HCT116 (cell line): ENCODE results near the gene CDH16. TPM values are rescaled to one million over a fixed set of nuclear protein-coding genes. Genes with fewer than 3 reads are reported as not detected.

Experiments
- ATAC-seq: fragments of 200-7000 bp; cut with Tn5 transposase; 2 replicates; pipeline ENCODE4 v1.9.1; 2020; ENCODE audit warnings: mild to moderate bottlenecking, moderate library complexity
- BruUV-seq: library from RNA; stranded (reverse); fragments of 400-500 nt; replicated peaks from 2 replicates; lab custom pipeline; 2021; lab: Mats Ljungman, UMichigan
- CTCF ChIA-PET: fragments of 300-600 bp; sonication (Branson Sonifier 250); formaldehyde crosslinking; loops from one replicate; lab custom pipeline; 2021; ENCODE audit warnings: antibody characterized with exemption; lab: Charles Lee
- POLR2A ChIA-PET: fragments of 300-600, 350-600 bp; sonication (Branson Sonifier 250); formaldehyde crosslinking; loops from one replicate; lab custom pipeline; 2021; ENCODE audit warnings: antibody characterized with exemption; lab: Charles Lee
- RAD21 ChIA-PET, 2 experiments: fragments of 300-600 bp; sonication (Branson Sonifier 250); formaldehyde crosslinking; loops; one replicate each; lab custom pipeline; 2023; ENCODE audit warnings: low total read pairs in 2 of 2; ENCODE audit not compliant: uncharacterized antibody in 2 of 2, unreplicated experiment in 2 of 2, low non-redundant PET in 1 of 2; lab: Charles Lee
- DNase-seq: peaks from one replicate; pipeline ENCODE4 v3.0.0-alpha.2; 2010; ENCODE audit warnings: low read depth, low spot score
- H2AFZ ChIP-seq: fragments of 200-600 bp; shearing (Covaris generic), sonication (generic); 2 replicates; pipeline ENCODE4 v1.6.1; 2017; ENCODE audit warnings: low read depth, mixed run types, mixed read lengths, antibody characterized with exemption, low read length; ENCODE audit not compliant: poor library complexity, severe bottlenecking
- H3K27ac ChIP-seq: 2 replicates; pipeline ENCODE4 v1.5.1; 2012; ENCODE audit warnings: low read depth, low read length
- H3K27me3 ChIP-seq: fragments of 200-600 bp; sonication (generic); 2 replicates; pipeline ENCODE4 v1.6.1; 2016; ENCODE audit warnings: mixed run types, low read length, mixed read lengths; ENCODE audit not compliant: insufficient read depth
- H3K36me3 ChIP-seq, 2 experiments: fragments of 200-500 bp in 1 of 2; fragments of 200-600 bp in 1 of 2; sonication (Bioruptor generic) in 1 of 2; sonication (generic) in 1 of 2; 2 replicates each; pipeline versions ENCODE4 v1.5.1 to v1.6.1; 2014 to 2016; ENCODE audit warnings: low read length in 2 of 2, inconsistent platforms in 1 of 2, mixed read lengths in 1 of 2, mixed run types in 1 of 2; ENCODE audit not compliant: insufficient read depth in 2 of 2, control insufficient read depth in 1 of 2
- H3K4me1 ChIP-seq, 2 experiments: fragments of 200-600 bp in 1 of 2; sonication (generic) in 1 of 2; 2 replicates each; pipeline versions ENCODE4 v1.5.1 to v1.6.1; 2012 to 2017; ENCODE audit warnings: low read length in 2 of 2, inconsistent platforms in 1 of 2, mild to moderate bottlenecking in 1 of 2, mixed read lengths in 1 of 2, mixed run types in 1 of 2, moderate library complexity in 1 of 2; ENCODE audit not compliant: insufficient read depth in 2 of 2, control insufficient read depth in 1 of 2
- H3K4me2 ChIP-seq: fragments of 200-600 bp; sonication (generic); 2 replicates; pipeline ENCODE4 v1.6.1; 2017; ENCODE audit warnings: mixed run types, low read length, mixed read lengths
- H3K4me3 ChIP-seq, 2 experiments: fragments of 200-600 bp in 1 of 2; sonication (generic) in 1 of 2; replicated peaks in 1 of 2; 2 replicates each; pipeline ENCODE4 v1.5.1; 2011 to 2016; ENCODE audit warnings: low read length in 2 of 2, control low read depth in 1 of 2, low read depth in 1 of 2, mild to moderate bottlenecking in 1 of 2, mixed read lengths in 1 of 2, mixed run types in 1 of 2
- H3K79me2 ChIP-seq: fragments of 200-600 bp; sonication (generic); 2 replicates; pipeline ENCODE4 v1.6.1; 2017; ENCODE audit warnings: mild to moderate bottlenecking, mixed run types, low read length, moderate library complexity, mixed read lengths; ENCODE audit not compliant: insufficient read depth
- H3K9ac ChIP-seq: fragments of 200-600 bp; sonication (generic); 2 replicates; pipeline ENCODE4 v1.6.1; 2016; ENCODE audit warnings: low read length, mixed read lengths
- H3K9me2 ChIP-seq: fragments of 200-600 bp; sonication (generic), shearing (Covaris generic); 2 replicates; pipeline ENCODE4 v1.6.1; 2017; ENCODE audit warnings: mixed run types, mild to moderate bottlenecking, moderate library complexity; ENCODE audit not compliant: insufficient read depth
- H3K9me3 ChIP-seq, 2 experiments: fragments of 200-500 bp in 1 of 2; fragments of 200-600 bp in 1 of 2; sonication (Bioruptor generic) in 1 of 2; sonication (generic) in 1 of 2; 2 replicates each; pipeline ENCODE4 v1.6.1; 2014 to 2017; ENCODE audit warnings: low read length in 2 of 2, mixed read lengths in 2 of 2, inconsistent platforms in 1 of 2, low read depth in 1 of 2, mild to moderate bottlenecking in 1 of 2, mixed run types in 1 of 2, moderate library complexity in 1 of 2; ENCODE audit not compliant: control insufficient read depth in 1 of 2, insufficient read depth in 1 of 2
- H4K20me1 ChIP-seq: fragments of 200-600 bp; sonication (generic), shearing (Covaris generic); 2 replicates; pipeline ENCODE4 v1.6.1; 2017; ENCODE audit warnings: mixed run types, mild to moderate bottlenecking, moderate library complexity; ENCODE audit not compliant: insufficient read depth
- ATF3 ChIP-seq: IDR thresholded peaks from 2 replicates; pipeline ENCODE4 v1.6.1; 2012
- CBX3 ChIP-seq: IDR thresholded peaks from 2 replicates; pipeline ENCODE4 v1.6.1; 2012; ENCODE audit warnings: low read depth
- CEBPB ChIP-seq: IDR thresholded peaks from 2 replicates; pipeline ENCODE4 v1.6.1; 2012; ENCODE audit warnings: low read depth
- EGR1 ChIP-seq: IDR thresholded peaks from 2 replicates; pipeline ENCODE4 v1.6.1; 2012; ENCODE audit warnings: low read depth
- ELF1 ChIP-seq: IDR thresholded peaks from 2 replicates; pipeline ENCODE4 v1.6.1; 2012; ENCODE audit warnings: low read depth, borderline replicate concordance
- EZH2 ChIP-seq: fragments of 200-600 bp; sonication (generic); IDR thresholded peaks from 2 replicates; pipeline ENCODE4 v1.6.1; 2017; ENCODE audit warnings: antibody characterized with exemption, mixed run types
- EZH2phosphoT487 ChIP-seq: fragments of 200-600 bp; IDR thresholded peaks from 2 replicates; pipeline ENCODE4 v1.6.1; 2018; ENCODE audit warnings: antibody characterized with exemption, borderline replicate concordance
- FOSL1 ChIP-seq: IDR thresholded peaks from 2 replicates; pipeline ENCODE4 v1.6.1; 2012; ENCODE audit warnings: low read depth
- JUND ChIP-seq: IDR thresholded peaks from 2 replicates; pipeline ENCODE4 v1.6.1; 2012
- MAX ChIP-seq: IDR thresholded peaks from 2 replicates; pipeline ENCODE4 v1.6.1; 2012
- POLR2A ChIP-seq: IDR thresholded peaks from 2 replicates; pipeline ENCODE4 v1.7.0; 2011; ENCODE audit warnings: borderline replicate concordance; ENCODE audit not compliant: insufficient read depth, insufficient read length; ENCODE audit errors: extremely low read depth
- RAD21 ChIP-seq: IDR thresholded peaks from 2 replicates; pipeline ENCODE4 v1.6.1; 2012; ENCODE audit warnings: low read depth, mild to moderate bottlenecking
- REST ChIP-seq: IDR thresholded peaks from 2 replicates; pipeline ENCODE4 v1.6.1; 2012; ENCODE audit warnings: low read depth
- SIN3A ChIP-seq: IDR thresholded peaks from 2 replicates; pipeline ENCODE4 v1.6.1; 2012; ENCODE audit warnings: low read depth
- SP1 ChIP-seq: IDR thresholded peaks from 2 replicates; pipeline ENCODE4 v1.6.1; 2012; ENCODE audit warnings: low read depth
- SRF ChIP-seq: IDR thresholded peaks from 2 replicates; pipeline ENCODE4 v1.6.1; 2012; ENCODE audit warnings: low read depth
- ZBTB33 ChIP-seq: IDR thresholded peaks from 2 replicates; pipeline ENCODE4 v1.6.1; 2011; ENCODE audit warnings: mild to moderate bottlenecking, low read length, moderate library complexity; ENCODE audit not compliant: insufficient replicate concordance; ENCODE audit errors: extremely low read depth
- ZFX ChIP-seq: fragments of 450-650 bp; IDR thresholded peaks from 2 replicates; pipeline ENCODE4 v1.6.1; 2017
- ZNF274 ChIP-seq: fragments of 200-500 bp; sonication (Bioruptor generic); IDR thresholded peaks from 2 replicates; pipeline ENCODE4 v1.6.1; 2014; ENCODE audit warnings: mild to moderate bottlenecking, low read depth, low read length, inconsistent platforms
- intact Hi-C: fragments of 100-400 bp; cut with micrococcal nuclease; formaldehyde crosslinking; loops from 2 replicates; pipeline ENCODE4 v1.10.0; 2022
- total RNA-seq: library from RNA; stranded (reverse); gene quantifications from one replicate; pipeline ENCODE4 v1.2.1, GENCODE V29; 2021; ENCODE audit not compliant: unreplicated experiment

The CDH16 gene
- total RNA-seq, 1 experiment from 2014 or later = not detected

GRCh38 chr16:66911801-66912200 lies 6.9 kb downstream of the CDH16 start:
- Histone ChIP-seq H3K36me3 (no peaks in the 10 kb centered on the region), H4K20me1 (no peaks in the 10 kb centered on the region), H3K9me3 (no peaks in the 10 kb centered on the region), H3K79me2 (no peaks in the 10 kb centered on the region), H3K4me1 (peaks cover 0 to 13% of the 10 kb centered on the region in 2 experiments; a peak in 2 of 4 replicates), H3K9ac (no peak overlapping the region), H3K27ac (no peak overlapping the region), H3K4me3 (no peak overlapping the region), H3K9me2 (no peaks in the 10 kb centered on the region), H2AFZ (no peak overlapping the region), H3K27me3 (no peaks in the 10 kb centered on the region), H3K4me2 (no peak overlapping the region)
- ATAC-seq = no peak
- intact Hi-C loops = no loop called here
- no TSS peak for BruUV-seq
- CTCF ChIA-PET = no interaction called here
- POLR2A ChIA-PET = no interaction called here
- no peak for DNase-seq
- TF ChIP-seq CEBPB (no peak), FOSL1 (no peak), ELF1 (no peak), JUND (no peak), SP1 (no peak), ZFX (no peak), SRF (no peak), EZH2phosphoT487 (no peak), CBX3 (no peak), RAD21 (no peak), REST (no peak), POLR2A (no peak), SIN3A (no peak), MAX (no peak), EZH2 (no peak), ZNF274 (no peak), EGR1 (no peak), ZBTB33 (no peak), ATF3 (no peak)
- RAD21 ChIA-PET = no interaction called here
